Erythroblast (primary cell): ENCODE data around the gene BMP8A.
A peak's percentile ranks its signal among the peaks of the same experiment; 100 is the strongest.
"Not testable (repeated sequence)": the region's sequence is repeated elsewhere in the genome, so short reads cannot be mapped to it uniquely, and the experiment has no call there.

Experiments used
- DNase-seq, 2 experiments: peaks; one replicate each; lab custom pipeline; 2025; lab: John Stamatoyannopoulos, UW
- GATA1 ChIP-seq: IDR thresholded peaks from 2 replicates; pipeline ENCODE4 v1.6.1; 2011; ENCODE audit warnings: low read depth, mild to moderate bottlenecking, control low read depth, low read length, moderate library complexity
- POLR2A ChIP-seq: IDR thresholded peaks from 2 replicates; pipeline ENCODE4 v1.6.1; 2011; ENCODE audit warnings: mild to moderate bottlenecking, low read length

Gene BMP8A, protein sequence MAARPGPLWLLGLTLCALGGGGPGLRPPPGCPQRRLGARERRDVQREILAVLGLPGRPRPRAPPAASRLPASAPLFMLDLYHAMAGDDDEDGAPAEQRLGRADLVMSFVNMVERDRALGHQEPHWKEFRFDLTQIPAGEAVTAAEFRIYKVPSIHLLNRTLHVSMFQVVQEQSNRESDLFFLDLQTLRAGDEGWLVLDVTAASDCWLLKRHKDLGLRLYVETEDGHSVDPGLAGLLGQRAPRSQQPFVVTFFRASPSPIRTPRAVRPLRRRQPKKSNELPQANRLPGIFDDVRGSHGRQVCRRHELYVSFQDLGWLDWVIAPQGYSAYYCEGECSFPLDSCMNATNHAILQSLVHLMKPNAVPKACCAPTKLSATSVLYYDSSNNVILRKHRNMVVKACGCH

GRCh38 chr1:39491146-39491921 lies at the start of gene BMP8A:
BMP8A (plus strand) TSS chr1:39491636; CDS start chr1:39491992, 356 bp downstream.
- no peak for TF ChIP-seq POLR2A
- no peak for TF ChIP-seq GATA1
- DNase-seq, result peak; percentile 71 to 76

DNA sequence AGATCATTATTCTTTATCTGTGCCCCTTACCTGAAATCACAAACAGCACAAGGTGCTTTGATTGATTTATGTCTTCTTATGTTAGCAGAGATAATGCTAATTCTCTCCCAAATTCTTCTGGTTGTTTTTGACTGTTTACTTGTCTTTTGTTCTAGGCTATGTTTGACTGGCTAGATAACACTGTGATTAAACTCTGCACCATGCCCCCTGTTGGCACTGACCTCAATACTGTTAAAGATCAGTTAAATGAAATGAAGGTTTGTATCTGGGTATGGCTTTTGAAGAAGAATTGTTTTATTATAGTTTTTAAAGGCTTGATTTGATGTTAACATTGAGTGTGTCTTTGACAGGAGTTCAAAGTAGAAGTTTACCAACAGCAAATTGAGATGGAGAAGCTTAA lies 49.6 kb upstream of the BMP8A start:
- DNase-seq, result no peak
- TF ChIP-seq GATA1, result no peak

DNA sequence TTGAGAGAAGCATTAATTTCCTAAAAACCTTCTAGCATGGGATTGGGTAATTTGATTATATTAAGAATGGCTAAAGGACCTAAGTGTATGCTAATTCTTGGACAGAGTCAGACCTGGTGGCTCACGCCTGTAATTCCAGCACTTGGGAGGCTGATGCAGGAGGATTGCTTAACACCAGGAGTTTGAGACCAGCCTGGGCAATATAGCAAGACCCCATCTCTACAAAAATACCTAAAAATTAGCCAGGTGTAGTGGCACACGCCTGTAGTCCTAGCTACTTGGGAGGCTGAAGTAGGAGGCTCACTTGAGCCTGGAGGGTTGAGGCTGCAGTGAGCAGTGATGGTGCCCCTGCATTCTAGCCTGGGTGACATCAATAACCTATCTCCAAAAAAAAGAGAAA lies 45.9 kb upstream of the BMP8A start:
- no peak for TF ChIP-seq GATA1
- no peak for TF ChIP-seq POLR2A
- no peak for DNase-seq

- DNase-seq, result no peak
- TF ChIP-seq GATA1 (no peak), POLR2A (no peak)
Measured at GRCh38 chr1:39446986-39447567, 44.4 kb upstream of the BMP8A start.

DNA sequence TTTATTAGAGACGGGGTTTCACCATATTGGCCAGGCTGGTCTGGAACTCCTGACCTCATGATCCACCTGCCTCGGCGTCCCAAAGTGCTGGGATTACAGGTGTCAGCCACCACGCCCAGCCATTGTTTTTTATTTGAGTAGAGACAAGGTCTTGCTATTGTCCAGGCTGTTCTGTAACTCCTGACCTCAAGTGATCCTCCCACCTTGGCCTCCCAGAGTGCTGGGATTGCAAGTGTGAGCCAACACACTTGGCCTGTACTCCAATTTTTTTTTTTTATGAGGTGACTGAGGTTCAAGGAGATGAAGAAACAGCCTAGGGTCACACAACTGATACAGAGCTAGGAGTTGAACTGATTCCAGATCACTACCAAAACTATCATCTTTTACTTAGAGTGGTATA lies 41.4 kb upstream of the BMP8A start:
- DNase-seq, result not testable (repeated sequence)

- DNase-seq, result no peak
- no peak for TF ChIP-seq POLR2A
- TF ChIP-seq GATA1, result no peak
Measured at GRCh38 chr1:39450956-39451606, 40.4 kb upstream of the BMP8A start.

DNA sequence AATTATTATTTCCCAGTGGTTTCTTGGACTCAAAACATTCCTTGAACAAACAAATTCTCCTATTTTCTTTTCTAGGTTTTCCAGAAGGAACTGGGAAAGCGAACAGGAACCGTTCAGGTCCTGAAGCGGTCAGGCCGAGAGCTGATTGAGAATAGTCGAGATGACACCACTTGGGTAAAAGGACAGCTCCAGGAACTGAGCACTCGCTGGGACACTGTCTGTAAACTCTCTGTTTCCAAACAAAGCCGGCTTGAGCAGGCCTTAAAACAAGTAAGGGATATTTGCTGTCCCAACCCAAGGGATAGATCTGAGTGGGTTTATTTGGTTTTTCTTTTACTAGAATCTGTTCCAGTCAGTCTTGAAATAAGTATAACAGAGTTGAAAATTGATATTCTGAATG lies 39.4 kb upstream of the BMP8A start:
- DNase-seq, result no peak
- TF ChIP-seq GATA1, result no peak
- TF ChIP-seq POLR2A, result no peak

GRCh38 chr1:39452540-39452939 lies 38.9 kb upstream of the BMP8A start:
- DNase-seq, result no peak

DNA sequence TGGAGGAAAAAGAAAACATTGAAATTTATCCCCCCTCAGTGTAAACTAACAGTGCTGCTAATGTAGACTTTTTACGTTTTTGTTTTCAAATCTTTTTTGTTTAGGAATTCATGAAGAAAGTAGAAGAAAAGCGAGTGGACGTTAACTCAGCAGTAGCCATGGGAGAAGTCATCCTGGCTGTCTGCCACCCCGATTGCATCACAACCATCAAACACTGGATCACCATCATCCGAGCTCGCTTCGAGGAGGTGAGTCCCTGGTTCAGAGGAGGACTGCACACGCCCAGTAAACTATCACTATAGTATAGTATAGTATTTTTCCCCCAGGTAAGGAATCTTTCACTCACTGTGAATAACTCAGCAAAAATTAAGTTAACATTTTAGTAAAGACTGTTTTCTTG lies 37.8 kb upstream of the BMP8A start:
- TF ChIP-seq POLR2A (no peak), GATA1 (no peak)
- peak in 1 of 2 experiments; percentile 3 for DNase-seq

More at GRCh38 chr1:39452540-39452939, 38.9 kb upstream of the BMP8A start:
- TF ChIP-seq POLR2A (no peak), GATA1 (no peak)

DNA sequence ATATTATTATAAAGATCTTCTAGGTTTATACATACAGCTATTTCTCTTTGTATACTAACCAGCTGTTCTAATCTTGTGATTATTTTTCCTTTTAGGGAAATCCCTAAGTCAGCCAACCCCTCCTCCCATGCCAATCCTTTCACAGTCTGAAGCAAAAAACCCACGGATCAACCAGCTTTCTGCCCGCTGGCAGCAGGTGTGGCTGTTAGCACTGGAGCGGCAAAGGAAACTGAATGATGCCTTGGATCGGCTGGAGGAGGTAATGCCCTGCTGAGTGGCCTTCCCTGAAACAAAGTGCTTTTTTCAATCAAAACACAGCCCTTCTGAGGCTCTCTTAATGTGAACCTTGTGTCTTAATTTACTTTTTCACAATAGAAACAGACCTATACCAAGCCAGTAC lies 32.4 kb upstream of the BMP8A start:
- DNase-seq, result no peak
- TF ChIP-seq GATA1, result no peak
- TF ChIP-seq POLR2A, result no peak

- TF ChIP-seq POLR2A (no peak), GATA1 (no peak)
- DNase-seq, result no peak
Measured at GRCh38 chr1:39462074-39462473, 29.4 kb upstream of the BMP8A start.

DNA sequence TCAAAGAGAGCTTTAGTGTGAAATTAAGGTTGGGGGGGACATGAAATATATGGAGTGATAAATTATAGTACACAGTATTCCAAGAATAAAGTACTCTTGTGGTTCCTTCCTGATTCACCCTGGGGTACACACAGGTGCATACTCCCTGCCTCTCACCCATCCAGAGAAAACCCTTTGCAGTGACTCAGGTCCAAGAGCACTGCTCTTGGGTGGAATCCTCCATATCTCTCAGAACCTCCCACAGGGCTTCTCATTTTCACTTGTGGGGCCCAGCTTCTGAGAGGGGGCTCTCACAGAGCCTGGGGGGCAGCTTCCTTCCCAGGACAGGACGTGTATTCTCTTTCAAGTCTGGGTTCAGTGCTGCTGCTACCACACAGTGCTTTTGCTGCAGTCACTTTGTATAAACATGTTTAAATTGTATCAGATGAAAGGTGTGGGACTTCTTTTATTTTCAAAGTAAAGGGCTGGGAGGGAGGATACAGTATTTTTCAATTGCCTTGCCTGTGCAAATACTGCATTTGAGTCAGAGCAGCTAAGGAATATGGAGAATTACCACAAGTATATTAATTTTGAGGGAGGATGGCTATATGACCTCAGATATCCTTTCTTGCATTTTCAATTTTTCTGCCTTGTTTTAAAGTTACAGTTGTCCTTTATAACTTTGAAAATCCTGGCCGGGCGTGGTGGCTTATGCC lies 24.9 kb upstream of the BMP8A start:
- DNase-seq, result no peak
- TF ChIP-seq POLR2A (no peak), GATA1 (no peak)

- not testable (repeated sequence) for DNase-seq
Measured at GRCh38 chr1:39467108-39467720, 24.2 kb upstream of the BMP8A start.
